ENCODE data around the gene CDC14A.
"Not testable (repeated sequence)": the region's sequence is repeated elsewhere in the genome, so short reads cannot be mapped to it uniquely, and the experiment has no call there.

The CDC14A gene

GRCh38 chr1:100332331-100332730 lies 20.0 kb upstream of the CDC14A start:
- Histone ChIP-seq H3K27ac (ENCODE audit: low read depth in 2 of 2, low read length in 2 of 2) (no peak overlapping the region), H3K27me3 (ENCODE audit: control insufficient read depth in 2 of 2, insufficient read depth in 2 of 2, low read length in 2 of 2) (no peaks in the 10 kb centered on the region), H3K9me3 (ENCODE audit: control insufficient read depth in 2 of 2, low read length in 2 of 2) (no peaks in the 10 kb centered on the region), H3K4me3 (ENCODE audit: low read length in 2 of 2) (no peak overlapping the region), H3K4me1 (ENCODE audit: control insufficient read depth in 2 of 2, insufficient read depth in 2 of 2, low read length in 2 of 2) (no peaks in the 10 kb centered on the region), H3K36me3 (ENCODE audit: control insufficient read depth in 2 of 2, insufficient read depth in 2 of 2, low read length in 2 of 2) (no peaks in the 10 kb centered on the region), H3K9ac (ENCODE audit: low read depth in 1 of 2, low read length in 2 of 2) (no peak overlapping the region)

- no peaks in the 10 kb centered on the region for H3K36me3 ChIP-seq (ENCODE audit: control insufficient read depth in 2 of 2, insufficient read depth in 2 of 2, low read length in 2 of 2)
- no peak overlapping the region for H3K4me3 ChIP-seq (ENCODE audit: low read length in 2 of 2)
- H3K27me3 ChIP-seq (ENCODE audit: control insufficient read depth in 2 of 2, insufficient read depth in 2 of 2, low read length in 2 of 2), result no peaks in the 10 kb centered on the region
- H3K9me3 ChIP-seq (ENCODE audit: control insufficient read depth in 2 of 2, low read length in 2 of 2), result no peaks in the 10 kb centered on the region
- H3K4me1 ChIP-seq (ENCODE audit: control insufficient read depth in 2 of 2, insufficient read depth in 2 of 2, low read length in 2 of 2), result no peaks in the 10 kb centered on the region
- no peak overlapping the region for H3K27ac ChIP-seq (ENCODE audit: low read depth in 2 of 2, low read length in 2 of 2)
- H3K9ac ChIP-seq (ENCODE audit: low read depth in 1 of 2, low read length in 2 of 2), result no peak overlapping the region
Observed at GRCh38 chr1:100335436-100335835, 16.9 kb upstream of the CDC14A start.

- not testable (repeated sequence) for H3K9ac ChIP-seq (ENCODE audit: low read depth in 1 of 2, low read length in 2 of 2); H3K4me3 ChIP-seq (ENCODE audit: low read length in 2 of 2); H3K9me3 ChIP-seq (ENCODE audit: control insufficient read depth in 2 of 2, low read length in 2 of 2); H3K4me1 ChIP-seq (ENCODE audit: control insufficient read depth in 2 of 2, insufficient read depth in 2 of 2, low read length in 2 of 2); H3K27ac ChIP-seq (ENCODE audit: low read depth in 2 of 2, low read length in 2 of 2); H3K36me3 ChIP-seq (ENCODE audit: control insufficient read depth in 2 of 2, insufficient read depth in 2 of 2, low read length in 2 of 2); H3K27me3 ChIP-seq (ENCODE audit: control insufficient read depth in 2 of 2, insufficient read depth in 2 of 2, low read length in 2 of 2)
Observed at GRCh38 chr1:100337878-100338277, 14.4 kb upstream of the CDC14A start.

- H3K27me3 ChIP-seq (ENCODE audit: control insufficient read depth in 2 of 2, insufficient read depth in 2 of 2, low read length in 2 of 2); H3K9ac ChIP-seq (ENCODE audit: low read depth in 1 of 2, low read length in 2 of 2); H3K9me3 ChIP-seq (ENCODE audit: control insufficient read depth in 2 of 2, low read length in 2 of 2); H3K4me3 ChIP-seq (ENCODE audit: low read length in 2 of 2); H3K36me3 ChIP-seq (ENCODE audit: control insufficient read depth in 2 of 2, insufficient read depth in 2 of 2, low read length in 2 of 2); H3K4me1 ChIP-seq (ENCODE audit: control insufficient read depth in 2 of 2, insufficient read depth in 2 of 2, low read length in 2 of 2); H3K27ac ChIP-seq (ENCODE audit: low read depth in 2 of 2, low read length in 2 of 2): not testable (repeated sequence)
Observed at GRCh38 chr1:100339735-100340134, 12.6 kb upstream of the CDC14A start.

- Histone ChIP-seq H3K9ac (ENCODE audit: low read depth in 1 of 2, low read length in 2 of 2) (no peak overlapping the region), H3K9me3 (ENCODE audit: control insufficient read depth in 2 of 2, low read length in 2 of 2) (no peaks in the 10 kb centered on the region), H3K27me3 (ENCODE audit: control insufficient read depth in 2 of 2, insufficient read depth in 2 of 2, low read length in 2 of 2) (no peaks in the 10 kb centered on the region), H3K4me3 (ENCODE audit: low read length in 2 of 2) (no peak overlapping the region), H3K36me3 (ENCODE audit: control insufficient read depth in 2 of 2, insufficient read depth in 2 of 2, low read length in 2 of 2) (no peaks in the 10 kb centered on the region), H3K4me1 (ENCODE audit: control insufficient read depth in 2 of 2, insufficient read depth in 2 of 2, low read length in 2 of 2) (no peaks in the 10 kb centered on the region), H3K27ac (ENCODE audit: low read depth in 2 of 2, low read length in 2 of 2) (no peak overlapping the region)
Observed at GRCh38 chr1:100340494-100340893, 11.8 kb upstream of the CDC14A start.

GRCh38 chr1:100342348-100342747 lies 10.0 kb upstream of the CDC14A start:
- H3K4me1 ChIP-seq (ENCODE audit: control insufficient read depth in 2 of 2, insufficient read depth in 2 of 2, low read length in 2 of 2), result no peaks in the 10 kb centered on the region

GRCh38 chr1:100343897-100344296 lies 8.4 kb upstream of the CDC14A start:
- Histone ChIP-seq H3K4me3 (ENCODE audit: low read length in 2 of 2) (no peak overlapping the region), H3K9me3 (ENCODE audit: control insufficient read depth in 2 of 2, low read length in 2 of 2) (no peaks in the 10 kb centered on the region), H3K27me3 (ENCODE audit: control insufficient read depth in 2 of 2, insufficient read depth in 2 of 2, low read length in 2 of 2) (no peaks in the 10 kb centered on the region), H3K27ac (ENCODE audit: low read depth in 2 of 2, low read length in 2 of 2) (no peak overlapping the region), H3K9ac (ENCODE audit: low read depth in 1 of 2, low read length in 2 of 2) (no peak overlapping the region), H3K4me1 (ENCODE audit: control insufficient read depth in 2 of 2, insufficient read depth in 2 of 2, low read length in 2 of 2) (peaks cover 0 to 6% of the 10 kb centered on the region in 2 donors), H3K36me3 (ENCODE audit: control insufficient read depth in 2 of 2, insufficient read depth in 2 of 2, low read length in 2 of 2) (no peaks in the 10 kb centered on the region)

More at GRCh38 chr1:100342348-100342747, 10.0 kb upstream of the CDC14A start:
- Histone ChIP-seq H3K4me3 (ENCODE audit: low read length in 2 of 2) (no peak overlapping the region), H3K9me3 (ENCODE audit: control insufficient read depth in 2 of 2, low read length in 2 of 2) (no peaks in the 10 kb centered on the region), H3K27me3 (ENCODE audit: control insufficient read depth in 2 of 2, insufficient read depth in 2 of 2, low read length in 2 of 2) (no peaks in the 10 kb centered on the region), H3K36me3 (ENCODE audit: control insufficient read depth in 2 of 2, insufficient read depth in 2 of 2, low read length in 2 of 2) (no peaks in the 10 kb centered on the region), H3K27ac (ENCODE audit: low read depth in 2 of 2, low read length in 2 of 2) (no peak overlapping the region), H3K9ac (ENCODE audit: low read depth in 1 of 2, low read length in 2 of 2) (no peak overlapping the region)

DNA sequence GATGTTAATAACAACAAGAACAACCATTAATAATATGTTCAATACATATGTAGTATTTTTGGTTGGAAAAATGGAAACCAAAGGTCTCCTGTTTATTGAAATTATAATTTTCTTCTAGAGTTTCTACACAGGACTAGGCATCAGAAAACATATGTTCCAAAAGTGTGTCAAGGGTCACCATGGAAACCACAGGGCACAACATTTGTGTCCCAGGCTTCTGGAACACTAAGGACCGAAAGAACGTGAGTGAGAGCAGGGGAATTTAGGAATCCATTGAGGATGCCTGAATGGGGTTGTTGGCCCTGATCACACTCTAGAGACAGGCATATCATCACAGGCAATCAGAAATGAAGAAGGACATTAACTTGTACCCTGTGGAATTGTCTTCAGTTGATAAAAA lies 7.5 kb upstream of the CDC14A start:
- no peaks in the 10 kb centered on the region for H3K36me3 ChIP-seq (ENCODE audit: control insufficient read depth in 2 of 2, insufficient read depth in 2 of 2, low read length in 2 of 2)
- no peak overlapping the region for H3K4me3 ChIP-seq (ENCODE audit: low read length in 2 of 2)
- no peak overlapping the region for H3K9ac ChIP-seq (ENCODE audit: low read depth in 1 of 2, low read length in 2 of 2)
- no peaks in the 10 kb centered on the region for H3K27me3 ChIP-seq (ENCODE audit: control insufficient read depth in 2 of 2, insufficient read depth in 2 of 2, low read length in 2 of 2)
- no peak overlapping the region for H3K27ac ChIP-seq (ENCODE audit: low read depth in 2 of 2, low read length in 2 of 2)
- peaks cover 0 to 13% of the 10 kb centered on the region in 2 donors for H3K4me1 ChIP-seq (ENCODE audit: control insufficient read depth in 2 of 2, insufficient read depth in 2 of 2, low read length in 2 of 2)
- no peaks in the 10 kb centered on the region for H3K9me3 ChIP-seq (ENCODE audit: control insufficient read depth in 2 of 2, low read length in 2 of 2)

GRCh38 chr1:100346387-100346786 lies 5.9 kb upstream of the CDC14A start:
- H3K4me3 ChIP-seq (ENCODE audit: low read length in 2 of 2), result no peak overlapping the region
- H3K27me3 ChIP-seq (ENCODE audit: control insufficient read depth in 2 of 2, insufficient read depth in 2 of 2, low read length in 2 of 2), result no peaks in the 10 kb centered on the region
- H3K9me3 ChIP-seq (ENCODE audit: control insufficient read depth in 2 of 2, low read length in 2 of 2), result no peaks in the 10 kb centered on the region

DNA sequence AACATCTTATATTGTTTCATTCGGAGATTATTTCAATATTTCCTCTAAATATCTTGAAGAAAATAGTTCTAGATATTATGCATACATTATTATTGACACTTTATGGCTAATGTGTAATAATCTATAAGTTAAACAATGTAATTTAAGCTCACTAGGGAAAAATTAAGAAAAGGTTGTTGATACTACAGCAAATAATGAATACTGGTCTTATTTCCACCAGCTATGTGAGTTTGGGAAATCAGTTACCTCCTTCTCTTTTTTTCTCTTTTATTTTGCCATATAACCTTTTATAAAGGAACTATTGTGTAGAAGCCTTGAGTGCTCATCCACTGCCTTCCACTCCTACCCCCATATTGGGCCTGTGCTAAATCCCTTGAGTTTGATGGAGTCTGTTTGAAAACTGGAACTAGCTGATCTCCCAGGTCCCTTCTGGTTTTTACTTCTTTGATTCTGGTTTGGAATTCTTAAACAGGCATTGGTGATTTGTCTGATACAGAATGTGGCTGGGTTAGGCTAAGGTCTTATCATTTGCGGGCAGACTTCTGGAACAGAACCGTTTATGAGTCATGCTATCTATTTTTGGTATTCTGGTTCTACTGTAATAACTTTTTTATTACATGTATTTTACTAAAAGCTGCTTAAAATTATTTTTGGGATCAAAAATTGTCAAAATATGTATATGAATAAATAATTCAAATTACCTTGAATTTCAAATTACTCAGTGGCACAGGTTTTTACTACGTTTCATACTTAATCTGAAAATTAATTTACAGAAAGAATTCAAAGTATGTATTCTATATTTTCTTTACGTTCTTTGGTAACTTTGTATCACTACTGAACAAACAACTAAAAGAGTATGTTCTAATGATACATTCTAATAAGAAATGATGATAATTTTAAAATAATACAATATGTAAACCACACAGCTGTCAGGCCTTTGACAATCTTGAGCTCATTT lies 5.0 kb upstream of the CDC14A start:
- H3K9ac ChIP-seq (ENCODE audit: low read depth in 1 of 2, low read length in 2 of 2), result no peak overlapping the region
- H3K36me3 ChIP-seq (ENCODE audit: control insufficient read depth in 2 of 2, insufficient read depth in 2 of 2, low read length in 2 of 2), result no peaks in the 10 kb centered on the region
- no peaks in the 10 kb centered on the region for H3K27me3 ChIP-seq (ENCODE audit: control insufficient read depth in 2 of 2, insufficient read depth in 2 of 2, low read length in 2 of 2)
- H3K9me3 ChIP-seq (ENCODE audit: control insufficient read depth in 2 of 2, low read length in 2 of 2), result no peaks in the 10 kb centered on the region
- H3K27ac ChIP-seq (ENCODE audit: low read depth in 2 of 2, low read length in 2 of 2), result no peak overlapping the region
- no peak overlapping the region for H3K4me3 ChIP-seq (ENCODE audit: low read length in 2 of 2)
- peaks cover 0 to 13% of the 10 kb centered on the region in 2 donors for H3K4me1 ChIP-seq (ENCODE audit: control insufficient read depth in 2 of 2, insufficient read depth in 2 of 2, low read length in 2 of 2)

More at GRCh38 chr1:100346387-100346786, 5.9 kb upstream of the CDC14A start:
- Histone ChIP-seq H3K9ac (ENCODE audit: low read depth in 1 of 2, low read length in 2 of 2) (no peak overlapping the region), H3K36me3 (ENCODE audit: control insufficient read depth in 2 of 2, insufficient read depth in 2 of 2, low read length in 2 of 2) (no peaks in the 10 kb centered on the region), H3K4me1 (ENCODE audit: control insufficient read depth in 2 of 2, insufficient read depth in 2 of 2, low read length in 2 of 2) (peaks cover 0 to 13% of the 10 kb centered on the region in 2 donors), H3K27ac (ENCODE audit: low read depth in 2 of 2, low read length in 2 of 2) (no peak overlapping the region)

All from mucosa of rectum (tissue), 2 donors.